HG02759 (cell line): ENCODE results near the gene NKX3-2.

Experiments
- ATAC-seq: cut with Tn5 transposase; IDR thresholded peaks from one replicate; pipeline ENCODE4 v1.9.1; 2021; ENCODE audit warnings: mild to moderate bottlenecking, moderate library complexity; ENCODE audit not compliant: unreplicated experiment

Gene NKX3-2

DNA sequence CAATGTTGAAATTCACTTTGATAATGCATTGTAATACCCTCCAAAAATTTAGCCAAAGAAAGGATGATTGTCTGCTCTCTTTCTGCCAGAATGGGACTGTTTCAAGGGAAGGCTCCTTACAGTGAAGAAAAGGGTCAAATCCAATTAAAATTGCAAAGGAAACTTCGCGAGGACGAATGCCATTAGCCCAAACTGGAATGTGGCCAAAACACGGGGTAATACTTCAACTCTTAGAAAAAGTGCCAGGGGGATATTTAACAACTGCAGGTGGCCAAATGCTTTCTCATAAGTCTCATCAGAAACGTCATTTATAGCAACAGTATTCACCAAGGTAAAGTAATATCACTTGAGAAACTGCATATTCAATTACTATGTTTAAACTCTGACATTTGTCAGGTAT lies 29.0 kb downstream of the NKX3-2 start:
- no peak for ATAC-seq

- ATAC-seq, result no peak
These were observed 29.6 kb downstream of the NKX3-2 start for GRCh38 chr4:13514722-13515121.

- ATAC-seq, result no peak
These were observed 33.2 kb downstream of the NKX3-2 start for GRCh38 chr4:13511101-13511500.

- ATAC-seq, result no peak
These were observed 34.9 kb downstream of the NKX3-2 start for GRCh38 chr4:13509442-13509841.

DNA sequence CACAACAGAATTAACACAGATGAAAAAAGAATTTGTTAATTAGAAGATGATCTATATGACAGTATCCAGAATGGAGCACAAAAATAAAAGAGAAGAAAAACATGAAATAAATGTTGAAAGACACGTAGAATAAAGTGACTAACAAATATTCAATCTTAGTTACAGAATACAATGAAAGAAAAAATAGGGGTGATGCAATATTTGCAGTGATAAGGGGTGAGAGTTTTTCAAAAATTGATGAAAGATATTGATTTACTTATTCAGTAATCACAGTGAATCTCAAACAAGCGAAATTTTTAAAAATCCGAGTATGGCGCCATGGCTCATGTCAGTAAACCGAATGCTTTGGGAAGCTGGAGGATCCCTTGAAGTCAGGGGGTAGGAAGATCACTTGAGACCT lies 39.9 kb downstream of the NKX3-2 start:
- no peak for ATAC-seq

GRCh38 chr4:13498469-13498868 lies 45.8 kb downstream of the NKX3-2 start:
- ATAC-seq, result no peak

DNA sequence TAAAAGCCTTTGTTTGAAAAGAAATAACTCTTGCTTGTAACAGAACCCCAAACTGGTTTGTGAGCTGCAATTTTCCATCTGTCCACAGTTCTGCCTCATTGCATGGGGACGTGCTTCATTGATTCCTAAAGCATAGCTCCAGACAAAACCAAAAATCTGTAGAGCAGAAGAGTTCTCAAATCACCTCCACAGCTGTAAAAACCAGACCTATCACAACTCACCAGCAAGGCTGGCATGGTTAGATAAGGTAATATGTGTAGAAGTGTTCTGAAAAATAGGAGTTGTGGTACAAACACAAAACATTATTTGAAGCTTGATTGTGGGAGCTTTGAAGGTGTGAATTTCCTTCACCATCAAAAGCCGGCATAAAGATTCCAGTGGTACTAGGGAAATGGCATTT lies 47.7 kb downstream of the NKX3-2 start:
- ATAC-seq, result no peak

DNA sequence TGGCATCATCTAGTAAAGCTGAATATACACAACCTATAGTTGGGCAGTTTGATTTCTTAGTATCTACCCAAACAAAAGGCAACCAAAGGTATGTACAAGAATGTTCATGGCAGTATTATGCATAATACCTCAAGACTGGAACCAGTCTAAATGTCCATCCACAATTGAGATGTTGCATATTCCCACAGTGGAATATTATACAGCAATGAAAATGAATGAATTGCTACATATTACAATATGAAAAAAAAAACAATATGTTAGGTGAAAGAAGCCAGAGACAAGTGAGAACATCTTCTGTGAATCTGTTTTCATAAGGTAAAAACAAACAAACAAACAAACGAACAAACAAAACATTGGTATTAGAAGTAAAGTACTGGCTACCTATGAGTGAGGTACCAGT lies 48.6 kb downstream of the NKX3-2 start:
- no peak for ATAC-seq

GRCh38 chr4:13493793-13494192 lies 50.5 kb downstream of the NKX3-2 start:
- no peak for ATAC-seq

- ATAC-seq, result no peak
These were observed 51.6 kb downstream of the NKX3-2 start for GRCh38 chr4:13492747-13493146.
